ENCODE data around the gene B4GALNT2. TPM values are rescaled to one million over a fixed set of nuclear protein-coding genes. Genes with fewer than 3 reads are reported as not detected.
"Not testable (repeated sequence)": the region's sequence is repeated elsewhere in the genome, so short reads cannot be mapped to it uniquely, and the experiment has no call there.

B4GALNT2 gene
- polyA plus RNA-seq (2011; rRNA removed) (0.49 and 0.69 TPM in 2 replicates), polyA plus RNA-seq (2017; fragmentation: RNase III; extraction: RNeasy Plus Mini Kit Qiagen cat#74134 plus additional on column Dnase treatment) (0.20 to 0.43 TPM (median 0.36 TPM) in 3 replicates), polyA minus RNA-seq (2011; rRNA and poly(A)+ RNA removed) (0.95 and 1.1 TPM in 2 replicates)
- 0.38 and 0.40 TPM in 2 replicates for polyA plus RNA-seq (2012; cell fraction: cytosol; rRNA removed)
- 0.59 and 0.72 TPM in 2 replicates for polyA plus RNA-seq (2012; cell fraction: nucleus; rRNA removed)

GRCh38 chr17:49132699-49133364 is at the start of gene B4GALNT2:
Gene B4GALNT2, plus strand, starts transcription at chr17:49132769. Its CDS starts 24 bp downstream, at chr17:49132793.
- 26% methylated on average over 39 of the region's 65 CpGs for WGBS (ENCODE audit: missing lambda C conversion rate)
- peaks cover 2% of the 10 kb centered on the region; the same call in 1 of the 3 replicates for H3K9me3 ChIP-seq
- H3K4me1 ChIP-seq, result peaks cover 3% of the 10 kb centered on the region; the same call in 1 of the 3 replicates
- H3K4me3 ChIP-seq, result peak within 1 kb of the TSS; percentile 65
- FAIRE-seq, result no peak
- POLR2A ChIA-PET, result no interaction called here
- DNase-seq (ENCODE audit: low read depth in 1 of 2, low spot score in 1 of 2), result peak; percentile 28 to 83
- peak within 1 kb of the TSS; percentile 59 to 84; a peak in 5 of 6 replicates for H3K27ac ChIP-seq
- peak within 1 kb of the TSS; percentile 99 for H3K4me2 ChIP-seq
- TF ChIP-seq MAX (IDR thresholded peaks at IDR 0.05), result peak; percentile 39; the same call in 1 of the 2 replicates
- no peak for TF ChIP-seq HEYL (CRISPR knock-in tag; IDR thresholded peaks at IDR 0.05)
- CTCF ChIA-PET, result interaction anchor here (1.1 to 3.0 kb wide), 4 partner anchors 11 to 95 kb away, joined by 3 to 8 read pairs (median 4); no protein-coding TSS in a partner anchor
- peak; percentile 87 for ATAC-seq

GRCh38 chr17:49085046-49085445 is 47.5 kb upstream of the B4GALNT2 start:
- DNase-seq (ENCODE audit: low read depth in 1 of 2, low spot score in 1 of 2); H3K4me2 ChIP-seq; H3K4me3 ChIP-seq; H3K27ac ChIP-seq; H3K9me3 ChIP-seq; POLR2A ChIA-PET; H3K4me1 ChIP-seq; ATAC-seq; FAIRE-seq: not testable (repeated sequence)
- CTCF ChIA-PET, result interaction anchor here (0.5 to 1.4 kb wide), 4 partner anchors 16 to 206 kb away, joined by 3 to 4 read pairs (median 3); no protein-coding TSS in a partner anchor
- WGBS (ENCODE audit: missing lambda C conversion rate), result 43% methylated on average over 2 of the region's 2 CpGs

- ChIA-PET CTCF (interaction anchor here (1.4 kb wide), 1 partner anchor 15 kb away, joined by 4 read pairs; no protein-coding TSS in a partner anchor), POLR2A (no interaction called here)
- Histone ChIP-seq H3K4me3 (no peak overlapping the region), H3K9me3 (0 out of 3 replicates have a peak, but pooled peaks cover 1% of the 10 kb centered on the region), H3K4me1 (no peaks in the 10 kb centered on the region), H3K4me2 (no peak overlapping the region), H3K27ac (no peak overlapping the region)
- WGBS (ENCODE audit: missing lambda C conversion rate), result 78% methylated on average over 5 of the region's 5 CpGs
- DNase-seq (ENCODE audit: low read depth in 1 of 2, low spot score in 1 of 2) (no peak), FAIRE-seq (peak; percentile 32), ATAC-seq (no peak)
- TF ChIP-seq USF2 (IDR thresholded peaks at IDR 0.05), result no peak
- no peak for TF ChIP-seq CHD4 (IDR thresholded peaks at IDR 0.05; ENCODE audit: borderline replicate concordance)
- no peak for TF ChIP-seq E2F6 (IDR thresholded peaks at IDR 0.05; ENCODE audit: borderline replicate concordance, low read depth)
- TF ChIP-seq TP53 (CRISPR knock-in tag; IDR thresholded peaks at IDR 0.05), result no peak
- no peak for TF ChIP-seq TFCP2L1 (CRISPR knock-in tag; IDR thresholded peaks at IDR 0.05)
- TF ChIP-seq ZFP36 (IDR thresholded peaks at IDR 0.05; ENCODE audit: borderline replicate concordance, partially characterized antibody), result peak; percentile 59
Observed at GRCh38 chr17:49085565-49086315, 46.8 kb upstream of the B4GALNT2 start.

GRCh38 chr17:49086316-49086605 is 46.3 kb upstream of the B4GALNT2 start:
- Histone ChIP-seq H3K4me1 (no peaks in the 10 kb centered on the region), H3K27ac (no peak overlapping the region), H3K4me3 (no peak overlapping the region), H3K4me2 (no peak overlapping the region), H3K9me3 (0 out of 3 replicates have a peak, but pooled peaks cover 3% of the 10 kb centered on the region)
- TF ChIP-seq HOXB5 (CRISPR knock-in tag; IDR thresholded peaks at IDR 0.05) (no peak), MAX (IDR thresholded peaks at IDR 0.05) (no peak), FOXS1 (CRISPR knock-in tag; IDR thresholded peaks at IDR 0.05) (no peak)
- CTCF ChIA-PET, result interaction anchor here (0.6 kb wide), 1 partner anchor 15 kb away, joined by 3 read pairs; no protein-coding TSS in a partner anchor
- DNase-seq (ENCODE audit: low read depth in 1 of 2, low spot score in 1 of 2) (no peak), FAIRE-seq (no peak), ATAC-seq (no peak; a peak in 1 of 6 replicates)
- WGBS (ENCODE audit: missing lambda C conversion rate), result 50% methylated on average over 1 of the region's 1 CpG
- POLR2A ChIA-PET, result no interaction called here

Measured in A549 (cell line).